ENCODE results near the gene FBRSL1.

The FBRSL1 gene

GRCh38 chr12:132525011-132525832 is 35.3 kb downstream of the FBRSL1 start:
- TF ChIP-seq Cebpa-rat (IDR thresholded peaks at IDR 0.05) = no peak
- peak overlapping the region in 4 of 11 experiments; percentile 11 to 72 (median 44); a peak in 4 of 22 replicates for H3K9ac ChIP-seq
- peak overlapping the region in 9 of 11 experiments; percentile 84 to 99 (median 89); a peak in 16 of 22 replicates for H3K4me2 ChIP-seq
- peaks cover 76 to 100% (median 100%) of the 10 kb centered on the region in 10 experiments for H3K4me1 ChIP-seq
- H3K27me3 ChIP-seq = peaks cover 0 to 11% (median 0%) of the 10 kb centered on the region in 11 experiments; a peak in 3 of 22 replicates
- no peaks in the 10 kb centered on the region for H3K9me3 ChIP-seq (replicated peaks in 1 of 11)
- peaks cover 19 to 100% (median 84%) of the 10 kb centered on the region in 11 experiments; a peak in 21 of 22 replicates for H4K20me1 ChIP-seq
- H3K27ac ChIP-seq = peak overlapping the region in 2 of 11 experiments; percentile 29 to 34; a peak in 2 of 22 replicates
- no peak overlapping the region for H3K4me3 ChIP-seq
- peaks cover 0 to 18% (median 0%) of the 10 kb centered on the region in 11 experiments; a peak in 3 of 22 replicates for H3K36me3 ChIP-seq

GRCh38 chr12:132525833-132526455 is 36.0 kb downstream of the FBRSL1 start:
- Histone ChIP-seq H3K9ac (peak overlapping the region in 6 of 11 experiments; percentile 5 to 72 (median 68); a peak in 8 of 22 replicates), H3K4me3 (no peak overlapping the region; a peak in 1 of 20 replicates), H3K9me3 (replicated peaks in 1 of 11) (no peaks in the 10 kb centered on the region), H3K27me3 (peaks cover 0 to 11% (median 0%) of the 10 kb centered on the region in 11 experiments; a peak in 3 of 22 replicates), H3K4me1 (peaks cover 72 to 100% (median 99%) of the 10 kb centered on the region in 10 experiments), H3K4me2 (peak overlapping the region in 9 of 11 experiments; percentile 83 to 99 (median 89); a peak in 17 of 22 replicates), H3K36me3 (peaks cover 0 to 18% (median 0%) of the 10 kb centered on the region in 11 experiments; a peak in 3 of 22 replicates), H4K20me1 (peaks cover 19 to 99% (median 81%) of the 10 kb centered on the region in 11 experiments; a peak in 21 of 22 replicates), H3K27ac (peak overlapping the region in 4 of 11 experiments; percentile 29 to 59 (median 42); a peak in 3 of 22 replicates)
- no peak for TF ChIP-seq Cebpa-rat (IDR thresholded peaks at IDR 0.05)

- H4K20me1 ChIP-seq = peaks cover 13 to 99% (median 80%) of the 10 kb centered on the region in 11 experiments; a peak in 21 of 22 replicates
- TF ChIP-seq Cebpa-rat (IDR thresholded peaks at IDR 0.05) = no peak
- peak overlapping the region in 5 of 11 experiments; percentile 18 to 80 (median 61); a peak in 10 of 22 replicates for H3K27ac ChIP-seq
- peak overlapping the region in 4 of 10 experiments; percentile 40 to 51 (median 48); a peak in 6 of 20 replicates for H3K4me3 ChIP-seq
- peak overlapping the region in 9 of 11 experiments; percentile 6 to 72 (median 47); a peak in 12 of 22 replicates for H3K9ac ChIP-seq
- H3K4me2 ChIP-seq = peak overlapping the region; percentile 44 to 99 (median 89)
- no peaks in the 10 kb centered on the region for H3K9me3 ChIP-seq (replicated peaks in 1 of 11)
- peaks cover 0 to 18% (median 0%) of the 10 kb centered on the region in 11 experiments; a peak in 3 of 22 replicates for H3K36me3 ChIP-seq
- peaks cover 63 to 100% (median 99%) of the 10 kb centered on the region in 10 experiments for H3K4me1 ChIP-seq
- H3K27me3 ChIP-seq = peaks cover 0 to 18% (median 0%) of the 10 kb centered on the region in 11 experiments; a peak in 3 of 22 replicates
Observed at GRCh38 chr12:132527186-132527882, 37.4 kb downstream of the FBRSL1 start.

- peak overlapping the region in 5 of 10 experiments; percentile 16 to 51 (median 46); a peak in 8 of 20 replicates for H3K4me3 ChIP-seq
- peak overlapping the region; percentile 44 to 99 (median 89) for H3K4me2 ChIP-seq
- peaks cover 0 to 18% (median 0%) of the 10 kb centered on the region in 11 experiments; a peak in 3 of 22 replicates for H3K36me3 ChIP-seq
- peaks cover 12 to 99% (median 77%) of the 10 kb centered on the region in 11 experiments; a peak in 21 of 22 replicates for H4K20me1 ChIP-seq
- peaks cover 0 to 18% (median 0%) of the 10 kb centered on the region in 11 experiments; a peak in 4 of 22 replicates for H3K27me3 ChIP-seq
- peak overlapping the region in 7 of 11 experiments; percentile 18 to 80 (median 61); a peak in 13 of 22 replicates for H3K27ac ChIP-seq
- peaks cover 57 to 100% (median 98%) of the 10 kb centered on the region in 10 experiments for H3K4me1 ChIP-seq
- H3K9me3 ChIP-seq (replicated peaks in 1 of 11) = no peaks in the 10 kb centered on the region
- H3K9ac ChIP-seq = peak overlapping the region in 8 of 11 experiments; percentile 35 to 72 (median 60); a peak in 14 of 22 replicates
- no peak for TF ChIP-seq Cebpa-rat (IDR thresholded peaks at IDR 0.05)
Observed at GRCh38 chr12:132527883-132528264, 37.9 kb downstream of the FBRSL1 start.

- Histone ChIP-seq H3K27ac (peak overlapping the region in 6 of 11 experiments; percentile 49 to 80 (median 72); a peak in 11 of 22 replicates), H3K4me1 (peaks cover 50 to 100% (median 98%) of the 10 kb centered on the region in 10 experiments), H3K9me3 (replicated peaks in 1 of 11) (no peaks in the 10 kb centered on the region), H4K20me1 (peaks cover 5 to 99% (median 72%) of the 10 kb centered on the region in 11 experiments; a peak in 21 of 22 replicates), H3K27me3 (peaks cover 0 to 18% (median 0%) of the 10 kb centered on the region in 11 experiments; a peak in 4 of 22 replicates), H3K36me3 (peaks cover 0 to 18% (median 0%) of the 10 kb centered on the region in 11 experiments; a peak in 3 of 22 replicates), H3K4me2 (peak overlapping the region; percentile 44 to 99 (median 89); a peak in 21 of 22 replicates), H3K4me3 (peak overlapping the region in 5 of 10 experiments; percentile 0 to 51 (median 46); a peak in 5 of 20 replicates), H3K9ac (peak overlapping the region in 8 of 11 experiments; percentile 35 to 72 (median 60); a peak in 14 of 22 replicates)
- no peak for TF ChIP-seq Cebpa-rat (IDR thresholded peaks at IDR 0.05)
Observed at GRCh38 chr12:132528564-132529106, 38.7 kb downstream of the FBRSL1 start.

- Histone ChIP-seq H3K27ac (peak overlapping the region in 8 of 11 experiments; percentile 16 to 80 (median 59); a peak in 13 of 22 replicates), H3K4me1 (peaks cover 43 to 100% (median 98%) of the 10 kb centered on the region in 10 experiments), H3K9ac (peak overlapping the region in 9 of 11 experiments; percentile 20 to 72 (median 47); a peak in 14 of 22 replicates), H4K20me1 (peaks cover under 1 to 99% (median 69%) of the 10 kb centered on the region in 11 experiments; a peak in 20 of 22 replicates), H3K4me2 (peak overlapping the region; percentile 44 to 99 (median 89)), H3K4me3 (peak overlapping the region in 3 of 10 experiments; percentile 28 to 51 (median 49); a peak in 5 of 20 replicates), H3K9me3 (replicated peaks in 1 of 11) (no peaks in the 10 kb centered on the region), H3K36me3 (peaks cover 0 to 18% (median 0%) of the 10 kb centered on the region in 11 experiments; a peak in 3 of 22 replicates), H3K27me3 (peaks cover 0 to 18% (median 0%) of the 10 kb centered on the region in 11 experiments; a peak in 4 of 22 replicates)
- no peak for TF ChIP-seq Cebpa-rat (IDR thresholded peaks at IDR 0.05)
Observed at GRCh38 chr12:132529156-132529839, 39.3 kb downstream of the FBRSL1 start.
